Ascending aorta (tissue), 2 donors: Measurements from ENCODE around the gene SLC35G2. TPM values are rescaled to one million over a fixed set of nuclear protein-coding genes. Genes with fewer than 3 reads are reported as not detected.
A peak's percentile ranks its signal among the peaks of the same experiment; 100 is the strongest.

Experiments used
- DNase-seq, 2 donors: peaks; one replicate each; pipeline ENCODE4 v3.0.0-alpha.2; 2019; ENCODE audit warnings: low spot score in 2 of 2
- H3K27ac ChIP-seq, 2 donors: fragments of 200-600 bp; sonication (generic); one replicate each; pipeline ENCODE4 v1.5.1; 2016 to 2017; ENCODE audit warnings: mild to moderate bottlenecking in 1 of 2
- H3K27me3 ChIP-seq: fragments of 200-600 bp; sonication (generic); one replicate; pipeline ENCODE4 v1.5.1; 2017
- H3K36me3 ChIP-seq, 2 donors: fragments of 200-600 bp; sonication (generic); one replicate each; pipeline ENCODE4 v1.5.1; 2016
- H3K4me1 ChIP-seq, 2 donors: fragments of 200-600 bp; sonication (generic); one replicate each; pipeline ENCODE4 v1.5.1; 2016 to 2017; ENCODE audit warnings: mild to moderate bottlenecking in 1 of 2
- H3K4me3 ChIP-seq, 2 donors: fragments of 200-600 bp; sonication (generic); one replicate each; pipeline ENCODE4 v1.5.1; 2016 to 2017; ENCODE audit warnings: mild to moderate bottlenecking in 1 of 2
- H3K9me3 ChIP-seq, 2 donors: fragments of 200-600 bp; sonication (generic); one replicate each; pipeline ENCODE4 v1.5.1; 2016
- CTCF ChIP-seq, 3 experiments: fragments of 200-600 bp in 2 of 3; fragments of 450-650 bp in 1 of 3; sonication (generic) in 2 of 3; IDR thresholded peaks; one replicate each; pipeline ENCODE4 v1.5.1; 2016 to 2019; ENCODE audit warnings: antibody characterized with exemption in 3 of 3, mild to moderate bottlenecking in 1 of 3, moderate library complexity in 1 of 3
- intact Hi-C: fragments of 100-400 bp; cut with DNase I; formaldehyde crosslinking; loops from one replicate; pipeline ENCODE4 v1.15.1; 2023
- total RNA-seq: library from RNA; depleted of rRNA; stranded (reverse); fragments of >200 nt; gene quantifications from one replicate; pipeline ENCODE4 v1.1.0, GENCODE V29; 2016

The SLC35G2 gene
- total RNA-seq, 1 donor from 2014 or later = 10.0 TPM

- intact Hi-C loops = loop anchor here (2.0 kb wide), 2 partner anchors 16 to 60 kb away; partner anchors contain the start of gene NCK1
Measured at GRCh38 chr3:136802481-136802996, 16.4 kb upstream of the SLC35G2 start.

DNA sequence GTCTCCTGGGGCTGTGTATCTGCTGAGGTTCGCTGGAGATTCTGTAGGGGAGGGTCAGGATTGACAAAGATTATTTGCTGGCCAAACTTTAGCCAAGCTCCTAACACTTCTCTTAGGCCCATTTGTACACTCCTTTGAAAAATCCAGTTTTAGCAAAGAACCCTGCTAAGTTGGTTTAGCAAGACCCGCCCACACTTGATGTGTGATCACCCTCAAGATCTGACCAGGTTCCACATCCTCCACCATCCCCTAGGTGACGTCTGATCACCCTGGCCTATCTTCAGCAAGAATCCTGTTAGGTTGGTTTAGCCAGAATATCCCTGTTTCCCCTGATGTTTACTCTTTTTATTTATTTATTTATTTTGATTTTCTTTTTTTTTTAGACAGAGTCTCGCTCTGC, 14.8 kb upstream of the SLC35G2 start:
- TF ChIP-seq CTCF (IDR thresholded peaks at IDR 0.05) = no peak
- intact Hi-C loops = no loop called here
- DNase-seq = no peak

More at GRCh38 chr3:136802481-136802996, 16.4 kb upstream of the SLC35G2 start:
- peaks cover 0 to 6% of the 10 kb centered on the region in 2 donors for H3K4me1 ChIP-seq
- H3K4me3 ChIP-seq = peak overlapping the region in 1 of 2 donors; percentile 31
- no peaks in the 10 kb centered on the region for H3K27me3 ChIP-seq
- TF ChIP-seq CTCF (IDR thresholded peaks at IDR 0.05) = no peak
- H3K9me3 ChIP-seq = no peaks in the 10 kb centered on the region
- DNase-seq = peak in 1 of 2 donors; percentile 74
- peak overlapping the region; percentile 62 to 79 for H3K27ac ChIP-seq
- no peaks in the 10 kb centered on the region for H3K36me3 ChIP-seq

GRCh38 chr3:136804813-136805212, 14.1 kb upstream of the SLC35G2 start:
- Histone ChIP-seq H3K27ac (no peak overlapping the region), H3K36me3 (no peaks in the 10 kb centered on the region), H3K4me1 (peaks cover 0 to 6% of the 10 kb centered on the region in 2 donors), H3K9me3 (no peaks in the 10 kb centered on the region), H3K4me3 (no peak overlapping the region), H3K27me3 (no peaks in the 10 kb centered on the region)
- no peak for TF ChIP-seq CTCF (IDR thresholded peaks at IDR 0.05)
- intact Hi-C loops = no loop called here
- no peak for DNase-seq

More for the DNA sequence above, 14.8 kb upstream of the SLC35G2 start:
- Histone ChIP-seq H3K4me1 (peaks cover 0 to 6% of the 10 kb centered on the region in 2 donors), H3K27me3 (no peaks in the 10 kb centered on the region), H3K36me3 (no peaks in the 10 kb centered on the region), H3K9me3 (no peaks in the 10 kb centered on the region), H3K4me3 (no peak overlapping the region), H3K27ac (no peak overlapping the region)

DNA sequence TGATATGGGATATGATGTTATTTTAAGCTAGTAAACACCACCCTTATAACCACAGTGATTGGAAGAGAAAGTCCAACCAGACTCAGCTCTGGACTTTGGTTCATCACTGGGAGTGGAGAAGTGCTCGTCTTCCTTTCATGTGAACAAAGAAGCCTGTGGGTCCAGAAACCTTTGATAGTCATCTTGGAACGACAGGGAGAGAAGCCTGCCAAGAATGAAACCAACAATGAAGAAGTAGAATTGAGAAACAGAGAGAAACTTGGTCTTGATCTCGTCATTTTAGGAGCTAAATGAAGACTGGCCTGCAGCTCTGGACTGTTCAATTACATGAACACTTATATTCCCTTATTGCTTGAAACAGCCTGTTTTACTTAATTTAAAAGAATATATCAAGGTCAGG, 13.1 kb upstream of the SLC35G2 start:
- H3K9me3 ChIP-seq = no peaks in the 10 kb centered on the region
- H3K36me3 ChIP-seq = no peaks in the 10 kb centered on the region
- no peak overlapping the region for H3K4me3 ChIP-seq
- peaks cover 0 to 6% of the 10 kb centered on the region in 2 donors for H3K4me1 ChIP-seq
- no peak for DNase-seq
- intact Hi-C loops = no loop called here
- H3K27ac ChIP-seq = no peak overlapping the region
- TF ChIP-seq CTCF (IDR thresholded peaks at IDR 0.05) = no peak
- no peaks in the 10 kb centered on the region for H3K27me3 ChIP-seq

- TF ChIP-seq CTCF (IDR thresholded peaks at IDR 0.05) = no peak
- intact Hi-C loops = no loop called here
Measured at GRCh38 chr3:136811701-136812100, 7.2 kb upstream of the SLC35G2 start.

GRCh38 chr3:136817448-136817847, 1.5 kb upstream of the SLC35G2 start:
- Histone ChIP-seq H3K9me3 (no peaks in the 10 kb centered on the region), H3K36me3 (no peaks in the 10 kb centered on the region), H3K4me3 (no peak overlapping the region), H3K27ac (no peak overlapping the region), H3K4me1 (peaks cover 2 to 6% of the 10 kb centered on the region in 2 donors), H3K27me3 (no peaks in the 10 kb centered on the region)
- no peak for DNase-seq
- no peak for TF ChIP-seq CTCF (IDR thresholded peaks at IDR 0.05)
- intact Hi-C loops = no loop called here

More at GRCh38 chr3:136811701-136812100, 7.2 kb upstream of the SLC35G2 start:
- H3K36me3 ChIP-seq = no peaks in the 10 kb centered on the region
- no peaks in the 10 kb centered on the region for H3K27me3 ChIP-seq
- no peak overlapping the region for H3K4me3 ChIP-seq
- no peaks in the 10 kb centered on the region for H3K4me1 ChIP-seq
- H3K9me3 ChIP-seq = no peaks in the 10 kb centered on the region
- H3K27ac ChIP-seq = no peak overlapping the region
- DNase-seq = no peak
